Measurements from ENCODE around the gene RASSF3. TPM values are rescaled to one million over a fixed set of nuclear protein-coding genes. Genes with fewer than 3 reads are reported as not detected.
A peak's percentile ranks its signal among the peaks of the same experiment; 100 is the strongest.

Gene RASSF3
- total RNA-seq, 2 donors from 2014 or later: 52.0 to 54.5 TPM

DNA sequence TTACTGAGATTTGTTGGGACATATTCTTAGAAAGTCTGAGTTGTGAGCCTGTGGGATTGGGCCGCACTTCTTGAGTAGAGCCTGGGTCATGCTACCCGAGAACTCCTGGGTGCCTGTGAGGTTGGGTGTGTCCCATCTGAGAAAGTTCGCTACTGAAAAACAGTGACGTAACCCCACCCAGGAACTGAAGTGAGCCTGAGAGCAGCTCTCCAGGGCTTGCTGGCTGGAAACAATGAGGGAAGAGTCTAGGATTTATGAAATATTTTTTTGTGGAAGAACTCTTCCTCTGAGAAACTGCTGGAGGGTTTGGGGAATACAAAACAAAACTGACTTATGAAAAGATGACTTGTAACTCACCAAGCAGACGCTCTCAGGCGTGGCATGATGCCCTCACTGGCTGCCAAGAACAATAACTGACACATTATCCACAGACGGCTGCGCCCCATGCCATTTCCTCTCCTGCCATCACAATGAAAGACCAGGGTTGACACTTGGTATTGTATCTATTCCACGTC is 69.2 kb downstream of the RASSF3 start:
- H3K9me3 Mint-ChIP-seq: no peaks in the 10 kb centered on the region
- H3K4me1 ChIP-seq (ENCODE audit: control insufficient read depth, insufficient read depth, low read length): peaks cover 19% of the 10 kb centered on the region
- H3K4me3 Mint-ChIP-seq: no peak overlapping the region
- no peak overlapping the region for H3K9ac ChIP-seq (ENCODE audit: extremely low read depth, low read length, poor library complexity, severe bottlenecking)
- H3K27ac Mint-ChIP-seq: peak overlapping the region; percentile 1
- no peaks in the 10 kb centered on the region for H3K27me3 ChIP-seq (ENCODE audit: control insufficient read depth, insufficient read depth, low read length, poor library complexity, severe bottlenecking)
- WGBS, 2 experiments (ENCODE audit: insufficient coverage in 1 of 2, insufficient read length in 1 of 2): 93 to 94% methylated on average over 6 to 9 of the region's 9 CpGs
- TF ChIP-seq, protein P1, sequence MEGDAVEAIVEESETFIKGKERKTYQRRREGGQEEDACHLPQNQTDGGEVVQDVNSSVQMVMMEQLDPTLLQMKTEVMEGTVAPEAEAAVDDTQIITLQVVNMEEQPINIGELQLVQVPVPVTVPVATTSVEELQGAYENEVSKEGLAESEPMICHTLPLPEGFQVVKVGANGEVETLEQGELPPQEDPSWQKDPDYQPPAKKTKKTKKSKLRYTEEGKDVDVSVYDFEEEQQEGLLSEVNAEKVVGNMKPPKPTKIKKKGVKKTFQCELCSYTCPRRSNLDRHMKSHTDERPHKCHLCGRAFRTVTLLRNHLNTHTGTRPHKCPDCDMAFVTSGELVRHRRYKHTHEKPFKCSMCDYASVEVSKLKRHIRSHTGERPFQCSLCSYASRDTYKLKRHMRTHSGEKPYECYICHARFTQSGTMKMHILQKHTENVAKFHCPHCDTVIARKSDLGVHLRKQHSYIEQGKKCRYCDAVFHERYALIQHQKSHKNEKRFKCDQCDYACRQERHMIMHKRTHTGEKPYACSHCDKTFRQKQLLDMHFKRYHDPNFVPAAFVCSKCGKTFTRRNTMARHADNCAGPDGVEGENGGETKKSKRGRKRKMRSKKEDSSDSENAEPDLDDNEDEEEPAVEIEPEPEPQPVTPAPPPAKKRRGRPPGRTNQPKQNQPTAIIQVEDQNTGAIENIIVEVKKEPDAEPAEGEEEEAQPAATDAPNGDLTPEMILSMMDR (conservative IDR thresholded peaks at IDR 0.05): no peak
- peaks cover under 1% of the 10 kb centered on the region for H3K36me3 ChIP-seq (ENCODE audit: control insufficient read depth, insufficient read depth, low read length)
- no peaks in the 10 kb centered on the region for H3K9me3 ChIP-seq (ENCODE audit: control insufficient read depth, low read length)
- no peak overlapping the region for H3K4me3 ChIP-seq (ENCODE audit: low read length)
- DNase-seq: no peak
- H3K27me3 Mint-ChIP-seq (ENCODE audit: insufficient read depth): no peaks in the 10 kb centered on the region
- H3K36me3 Mint-ChIP-seq (ENCODE audit: low read depth): peaks cover 5% of the 10 kb centered on the region
- peaks cover 54% of the 10 kb centered on the region for H3K4me1 Mint-ChIP-seq
- H3K27ac ChIP-seq (ENCODE audit: low read depth, low read length): peak overlapping the region; percentile 33

DNA sequence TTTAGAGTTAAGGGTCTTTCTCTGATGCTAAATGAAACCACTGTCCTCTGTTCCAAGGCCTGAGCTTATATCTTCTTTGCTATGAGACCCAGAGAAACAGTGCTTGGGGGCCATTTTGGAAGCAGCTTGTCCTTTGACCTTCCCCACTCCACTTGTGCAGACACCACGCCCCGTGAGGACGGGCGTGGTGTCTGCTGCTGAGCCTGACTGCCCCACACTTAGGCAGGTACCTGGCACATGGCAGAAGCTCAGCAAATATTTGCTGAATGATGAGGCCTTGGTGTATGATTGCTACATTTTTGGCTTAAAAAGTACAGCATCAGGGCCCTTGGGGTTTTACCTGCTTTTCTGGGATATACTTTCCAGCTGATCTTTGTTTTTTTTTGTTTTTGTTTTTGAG is 69.9 kb downstream of the RASSF3 start:
- H3K27ac Mint-ChIP-seq: peak overlapping the region; percentile 1
- Histone ChIP-seq H3K4me1 (ENCODE audit: control insufficient read depth, insufficient read depth, low read length) (peaks cover 18% of the 10 kb centered on the region), H3K36me3 (ENCODE audit: control insufficient read depth, insufficient read depth, low read length) (peaks cover 6% of the 10 kb centered on the region), H3K27ac (ENCODE audit: low read depth, low read length) (peak overlapping the region; percentile 33), H3K4me3 (ENCODE audit: low read length) (no peak overlapping the region), H3K9ac (ENCODE audit: extremely low read depth, low read length, poor library complexity, severe bottlenecking) (no peak overlapping the region), H3K27me3 (ENCODE audit: control insufficient read depth, insufficient read depth, low read length, poor library complexity, severe bottlenecking) (no peaks in the 10 kb centered on the region), H3K9me3 (ENCODE audit: control insufficient read depth, low read length) (no peaks in the 10 kb centered on the region)
- H3K9me3 Mint-ChIP-seq: no peaks in the 10 kb centered on the region
- H3K4me3 Mint-ChIP-seq: no peak overlapping the region
- DNase-seq: peak; percentile 32
- peaks cover 53% of the 10 kb centered on the region for H3K4me1 Mint-ChIP-seq
- TF ChIP-seq, protein P1 (conservative IDR thresholded peaks at IDR 0.05): no peak
- no peaks in the 10 kb centered on the region for H3K27me3 Mint-ChIP-seq (ENCODE audit: insufficient read depth)
- peaks cover 9% of the 10 kb centered on the region for H3K36me3 Mint-ChIP-seq (ENCODE audit: low read depth)
- WGBS, 2 experiments (ENCODE audit: insufficient coverage in 1 of 2, insufficient read length in 1 of 2): 93 to 100% methylated on average over 2 to 4 of the region's 4 CpGs

DNA sequence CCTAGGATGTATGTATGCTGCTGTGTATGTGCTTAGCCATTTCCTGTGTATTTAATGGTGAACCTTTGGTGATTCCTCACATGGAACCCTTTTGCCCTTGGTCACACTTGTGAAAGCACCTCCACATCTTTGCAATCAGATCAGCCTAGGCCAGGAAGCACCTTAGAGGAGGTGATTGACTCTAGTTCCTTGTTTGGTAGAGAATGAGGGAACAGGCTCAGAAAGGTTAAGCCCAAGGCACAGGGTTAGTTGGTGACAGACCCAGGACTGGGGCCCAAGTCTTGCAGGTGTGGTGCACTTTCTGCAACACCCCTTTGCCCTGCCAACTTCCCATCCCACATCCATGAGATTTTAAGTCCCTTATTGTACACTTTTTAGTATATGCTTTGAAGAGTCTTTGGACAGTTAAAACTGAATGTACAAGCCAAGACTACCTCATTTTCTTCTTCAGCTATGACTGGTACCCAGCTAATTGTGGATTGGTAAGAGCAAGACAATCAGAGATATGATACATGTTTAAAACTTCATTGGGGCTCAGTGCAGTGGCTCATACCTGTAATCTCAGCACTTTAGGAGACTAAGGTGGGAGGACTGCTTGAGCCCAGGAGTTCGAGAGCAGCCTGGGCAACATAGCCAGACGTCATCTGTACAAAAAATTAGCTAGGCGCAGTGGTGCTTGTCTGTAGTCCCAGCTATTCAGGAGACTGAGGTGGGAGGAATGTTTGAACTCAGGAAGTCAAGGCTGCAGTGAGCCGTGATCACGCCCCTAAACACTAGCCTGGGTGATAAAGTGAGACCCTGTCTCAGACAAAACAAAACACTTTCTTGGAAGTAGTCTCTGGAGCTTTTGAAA is 71.1 kb downstream of the RASSF3 start:
- Mint-ChIP-seq H3K36me3 (ENCODE audit: low read depth) (peaks cover 20% of the 10 kb centered on the region), H3K27me3 (ENCODE audit: insufficient read depth) (no peaks in the 10 kb centered on the region), H3K9me3 (no peaks in the 10 kb centered on the region), H3K4me3 (no peak overlapping the region), H3K4me1 (peaks cover 46% of the 10 kb centered on the region), H3K27ac (peak overlapping the region; percentile 97)
- TF ChIP-seq, protein P1 (conservative IDR thresholded peaks at IDR 0.05): no peak
- Histone ChIP-seq H3K36me3 (ENCODE audit: control insufficient read depth, insufficient read depth, low read length) (peaks cover 13% of the 10 kb centered on the region), H3K27me3 (ENCODE audit: control insufficient read depth, insufficient read depth, low read length, poor library complexity, severe bottlenecking) (no peaks in the 10 kb centered on the region), H3K27ac (ENCODE audit: low read depth, low read length) (no peak overlapping the region), H3K9me3 (ENCODE audit: control insufficient read depth, low read length) (no peaks in the 10 kb centered on the region), H3K4me3 (ENCODE audit: low read length) (no peak overlapping the region), H3K4me1 (ENCODE audit: control insufficient read depth, insufficient read depth, low read length) (peaks cover 18% of the 10 kb centered on the region), H3K9ac (ENCODE audit: extremely low read depth, low read length, poor library complexity, severe bottlenecking) (no peak overlapping the region)
- DNase-seq: no peak
- 86 to 90% methylated on average over 1 to 5 of the region's 5 CpGs for WGBS, 2 experiments (ENCODE audit: insufficient coverage in 1 of 2, insufficient read length in 1 of 2)

Measured in endodermal cell (in vitro differentiated cells).